ENCODE data around the gene MPP3. TPM values are rescaled to one million over a fixed set of nuclear protein-coding genes. Genes with fewer than 3 reads are reported as not detected.

MPP3 gene
- total and polyA plus RNA-seq, 9 of the 15 experiments (the other 6 are each of a cell fraction or from before 2014, with no cell fraction given), result 0.41 to 10.4 (median 4.5) TPM

DNA sequence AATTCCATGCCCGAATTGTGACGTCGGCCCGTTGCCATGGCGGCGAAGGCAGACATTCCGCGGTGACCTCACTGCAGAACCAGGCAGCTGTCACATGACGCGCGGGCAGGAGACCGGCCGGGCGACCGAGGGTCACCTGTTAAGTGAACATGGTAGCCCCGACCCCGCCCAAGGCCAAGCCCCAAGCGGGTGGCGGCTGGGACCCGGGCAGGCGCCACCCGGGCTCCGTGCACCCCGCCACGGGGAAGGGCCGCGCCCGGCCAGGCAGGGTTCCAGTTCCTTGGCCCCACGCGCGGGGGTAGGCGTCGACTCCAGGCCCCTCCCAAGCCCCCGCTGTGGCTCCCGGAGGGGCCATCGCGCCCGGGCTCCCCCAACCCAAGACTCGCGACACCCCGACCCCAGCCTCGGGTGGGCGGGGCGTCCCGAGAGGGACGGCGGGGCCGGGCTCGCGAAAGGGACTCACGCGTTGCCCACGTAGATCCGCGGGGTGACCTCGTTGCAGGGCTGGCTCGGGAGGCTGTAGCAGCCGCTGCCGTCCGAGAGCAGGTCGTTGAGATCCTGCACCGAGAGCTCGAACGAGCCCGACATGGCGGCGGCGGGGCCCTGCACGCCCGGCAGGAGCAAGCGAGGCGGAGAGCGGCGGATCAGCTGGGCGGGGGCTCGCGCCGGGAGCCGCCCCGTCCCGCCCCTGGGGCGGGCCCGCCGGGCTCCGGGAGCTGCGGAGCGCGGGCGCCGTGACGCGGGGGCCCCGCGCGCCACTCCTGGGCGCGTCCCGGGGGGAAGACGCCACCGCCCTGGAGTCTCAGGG, 54.4 kb downstream of the MPP3 start, which contains the start of gene DUSP3 (continued):
- TF ChIP-seq LEF1 (IDR thresholded peaks at IDR 0.05), result no peak
- TF ChIP-seq, protein P1, sequence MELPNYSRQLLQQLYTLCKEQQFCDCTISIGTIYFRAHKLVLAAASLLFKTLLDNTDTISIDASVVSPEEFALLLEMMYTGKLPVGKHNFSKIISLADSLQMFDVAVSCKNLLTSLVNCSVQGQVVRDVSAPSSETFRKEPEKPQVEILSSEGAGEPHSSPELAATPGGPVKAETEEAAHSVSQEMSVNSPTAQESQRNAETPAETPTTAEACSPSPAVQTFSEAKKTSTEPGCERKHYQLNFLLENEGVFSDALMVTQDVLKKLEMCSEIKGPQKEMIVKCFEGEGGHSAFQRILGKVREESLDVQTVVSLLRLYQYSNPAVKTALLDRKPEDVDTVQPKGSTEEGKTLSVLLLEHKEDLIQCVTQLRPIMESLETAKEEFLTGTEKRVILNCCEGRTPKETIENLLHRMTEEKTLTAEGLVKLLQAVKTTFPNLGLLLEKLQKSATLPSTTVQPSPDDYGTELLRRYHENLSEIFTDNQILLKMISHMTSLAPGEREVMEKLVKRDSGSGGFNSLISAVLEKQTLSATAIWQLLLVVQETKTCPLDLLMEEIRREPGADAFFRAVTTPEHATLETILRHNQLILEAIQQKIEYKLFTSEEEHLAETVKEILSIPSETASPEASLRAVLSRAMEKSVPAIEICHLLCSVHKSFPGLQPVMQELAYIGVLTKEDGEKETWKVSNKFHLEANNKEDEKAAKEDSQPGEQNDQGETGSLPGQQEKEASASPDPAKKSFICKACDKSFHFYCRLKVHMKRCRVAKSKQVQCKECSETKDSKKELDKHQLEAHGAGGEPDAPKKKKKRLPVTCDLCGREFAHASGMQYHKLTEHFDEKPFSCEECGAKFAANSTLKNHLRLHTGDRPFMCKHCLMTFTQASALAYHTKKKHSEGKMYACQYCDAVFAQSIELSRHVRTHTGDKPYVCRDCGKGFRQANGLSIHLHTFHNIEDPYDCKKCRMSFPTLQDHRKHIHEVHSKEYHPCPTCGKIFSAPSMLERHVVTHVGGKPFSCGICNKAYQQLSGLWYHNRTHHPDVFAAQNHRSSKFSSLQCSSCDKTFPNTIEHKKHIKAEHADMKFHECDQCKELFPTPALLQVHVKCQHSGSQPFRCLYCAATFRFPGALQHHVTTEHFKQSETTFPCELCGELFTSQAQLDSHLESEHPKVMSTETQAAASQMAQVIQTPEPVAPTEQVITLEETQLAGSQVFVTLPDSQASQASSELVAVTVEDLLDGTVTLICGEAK (IDR thresholded peaks at IDR 0.05), result no peak
- TF ChIP-seq, protein P1 (CRISPR knock-in tag; IDR thresholded peaks at IDR 0.05), result no peak
- TF ChIP-seq MYC (IDR thresholded peaks at IDR 0.05; ENCODE audit: low read depth, low read length), result peak; percentile 65
- no peak for TF ChIP-seq MYC (CRISPR knock-in tag; IDR thresholded peaks at IDR 0.05; ENCODE audit: borderline replicate concordance, low read depth)
- TF ChIP-seq SLC30A9 (CRISPR knock-in tag; IDR thresholded peaks at IDR 0.05), result no peak
- no peak for TF ChIP-seq HEY1 (CRISPR knock-in tag; IDR thresholded peaks at IDR 0.05; ENCODE audit: borderline replicate concordance)
- no peak for TF ChIP-seq BCL6 (CRISPR knock-in tag; IDR thresholded peaks at IDR 0.05)
- TF ChIP-seq MAFG (tag; conservative IDR thresholded peaks at IDR 0.05), result no peak
- no peak for TF ChIP-seq CHD1 (IDR thresholded peaks at IDR 0.05; ENCODE audit: low read length)
- no peak for TF ChIP-seq CEBPB (tag; IDR thresholded peaks at IDR 0.05)
- no peak for TF ChIP-seq ZNF57 (CRISPR knock-in tag; IDR thresholded peaks at IDR 0.05)
- TF ChIP-seq DNMT1 (IDR thresholded peaks at IDR 0.05), result no peak
- TF ChIP-seq, protein P2, sequence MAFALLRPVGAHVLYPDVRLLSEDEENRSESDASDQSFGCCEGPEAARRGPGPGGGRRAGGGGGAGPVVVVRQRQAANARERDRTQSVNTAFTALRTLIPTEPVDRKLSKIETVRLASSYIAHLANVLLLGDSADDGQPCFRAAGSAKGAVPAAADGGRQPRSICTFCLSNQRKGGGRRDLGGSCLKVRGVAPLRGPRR (CRISPR knock-in tag; IDR thresholded peaks at IDR 0.05), result no peak
- TF ChIP-seq FOXJ2 (tag; IDR thresholded peaks at IDR 0.05), result peak; percentile 64; the same call in 1 of the 2 replicates
- TF ChIP-seq ZNF140 (CRISPR knock-in tag; IDR thresholded peaks at IDR 0.05), result no peak
- TF ChIP-seq, protein P3, sequence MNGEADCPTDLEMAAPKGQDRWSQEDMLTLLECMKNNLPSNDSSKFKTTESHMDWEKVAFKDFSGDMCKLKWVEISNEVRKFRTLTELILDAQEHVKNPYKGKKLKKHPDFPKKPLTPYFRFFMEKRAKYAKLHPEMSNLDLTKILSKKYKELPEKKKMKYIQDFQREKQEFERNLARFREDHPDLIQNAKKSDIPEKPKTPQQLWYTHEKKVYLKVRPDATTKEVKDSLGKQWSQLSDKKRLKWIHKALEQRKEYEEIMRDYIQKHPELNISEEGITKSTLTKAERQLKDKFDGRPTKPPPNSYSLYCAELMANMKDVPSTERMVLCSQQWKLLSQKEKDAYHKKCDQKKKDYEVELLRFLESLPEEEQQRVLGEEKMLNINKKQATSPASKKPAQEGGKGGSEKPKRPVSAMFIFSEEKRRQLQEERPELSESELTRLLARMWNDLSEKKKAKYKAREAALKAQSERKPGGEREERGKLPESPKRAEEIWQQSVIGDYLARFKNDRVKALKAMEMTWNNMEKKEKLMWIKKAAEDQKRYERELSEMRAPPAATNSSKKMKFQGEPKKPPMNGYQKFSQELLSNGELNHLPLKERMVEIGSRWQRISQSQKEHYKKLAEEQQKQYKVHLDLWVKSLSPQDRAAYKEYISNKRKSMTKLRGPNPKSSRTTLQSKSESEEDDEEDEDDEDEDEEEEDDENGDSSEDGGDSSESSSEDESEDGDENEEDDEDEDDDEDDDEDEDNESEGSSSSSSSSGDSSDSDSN (IDR thresholded peaks at IDR 0.05; ENCODE audit: borderline replicate concordance in 1 of 2, low read depth in 2 of 2, low read length in 2 of 2), result 0 out of 4 replicates have a peak, but pooled peaks have one; percentile 17 to 50

Data from K562 (cell line).